ENCODE results near the gene ANTXR2. TPM values are rescaled to one million over a fixed set of nuclear protein-coding genes. Genes with fewer than 3 reads are reported as not detected.

The ANTXR2 gene
- total and polyA plus RNA-seq, 9 of the 15 experiments (the other 6 are each of a cell fraction or from before 2014, with no cell fraction given) = 10.1 to 83.8 (median 60.3) TPM

GRCh38 chr4:80072744-80073472 is at the start of gene ANTXR2 (continued):
- TF ChIP-seq HNRNPK (IDR thresholded peaks at IDR 0.05; ENCODE audit: low read depth, low read length, poor library complexity, severe bottlenecking) = no peak
- TF ChIP-seq SMARCA5 (IDR thresholded peaks at IDR 0.05) = no peak
- TF ChIP-seq, protein P1, sequence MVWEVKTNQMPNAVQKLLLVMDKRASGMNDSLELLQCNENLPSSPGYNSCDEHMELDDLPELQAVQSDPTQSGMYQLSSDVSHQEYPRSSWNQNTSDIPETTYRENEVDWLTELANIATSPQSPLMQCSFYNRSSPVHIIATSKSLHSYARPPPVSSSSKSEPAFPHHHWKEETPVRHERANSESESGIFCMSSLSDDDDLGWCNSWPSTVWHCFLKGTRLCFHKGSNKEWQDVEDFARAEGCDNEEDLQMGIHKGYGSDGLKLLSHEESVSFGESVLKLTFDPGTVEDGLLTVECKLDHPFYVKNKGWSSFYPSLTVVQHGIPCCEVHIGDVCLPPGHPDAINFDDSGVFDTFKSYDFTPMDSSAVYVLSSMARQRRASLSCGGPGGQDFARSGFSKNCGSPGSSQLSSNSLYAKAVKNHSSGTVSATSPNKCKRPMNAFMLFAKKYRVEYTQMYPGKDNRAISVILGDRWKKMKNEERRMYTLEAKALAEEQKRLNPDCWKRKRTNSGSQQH (CRISPR knock-in tag; IDR thresholded peaks at IDR 0.05) = no peak
- no peak for TF ChIP-seq ZBTB8A (IDR thresholded peaks at IDR 0.05; ENCODE audit: partially characterized antibody)
- TF ChIP-seq SRSF3 (IDR thresholded peaks at IDR 0.05; ENCODE audit: insufficient read depth, low read length) = 0 out of 2 replicates have a peak, but pooled peaks have one; percentile 31
- peak; percentile 79; the same call in 1 of the 2 replicates for TF ChIP-seq NKRF (IDR thresholded peaks at IDR 0.05; ENCODE audit: borderline replicate concordance)
- TF ChIP-seq, protein P2, sequence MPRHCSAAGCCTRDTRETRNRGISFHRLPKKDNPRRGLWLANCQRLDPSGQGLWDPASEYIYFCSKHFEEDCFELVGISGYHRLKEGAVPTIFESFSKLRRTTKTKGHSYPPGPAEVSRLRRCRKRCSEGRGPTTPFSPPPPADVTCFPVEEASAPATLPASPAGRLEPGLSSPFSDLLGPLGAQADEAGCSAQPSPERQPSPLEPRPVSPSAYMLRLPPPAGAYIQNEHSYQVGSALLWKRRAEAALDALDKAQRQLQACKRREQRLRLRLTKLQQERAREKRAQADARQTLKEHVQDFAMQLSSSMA (CRISPR knock-in tag; IDR thresholded peaks at IDR 0.05) = no peak
- no peak for TF ChIP-seq ARHGAP35 (IDR thresholded peaks at IDR 0.05; ENCODE audit: partially characterized antibody)
- TF ChIP-seq, protein P3, sequence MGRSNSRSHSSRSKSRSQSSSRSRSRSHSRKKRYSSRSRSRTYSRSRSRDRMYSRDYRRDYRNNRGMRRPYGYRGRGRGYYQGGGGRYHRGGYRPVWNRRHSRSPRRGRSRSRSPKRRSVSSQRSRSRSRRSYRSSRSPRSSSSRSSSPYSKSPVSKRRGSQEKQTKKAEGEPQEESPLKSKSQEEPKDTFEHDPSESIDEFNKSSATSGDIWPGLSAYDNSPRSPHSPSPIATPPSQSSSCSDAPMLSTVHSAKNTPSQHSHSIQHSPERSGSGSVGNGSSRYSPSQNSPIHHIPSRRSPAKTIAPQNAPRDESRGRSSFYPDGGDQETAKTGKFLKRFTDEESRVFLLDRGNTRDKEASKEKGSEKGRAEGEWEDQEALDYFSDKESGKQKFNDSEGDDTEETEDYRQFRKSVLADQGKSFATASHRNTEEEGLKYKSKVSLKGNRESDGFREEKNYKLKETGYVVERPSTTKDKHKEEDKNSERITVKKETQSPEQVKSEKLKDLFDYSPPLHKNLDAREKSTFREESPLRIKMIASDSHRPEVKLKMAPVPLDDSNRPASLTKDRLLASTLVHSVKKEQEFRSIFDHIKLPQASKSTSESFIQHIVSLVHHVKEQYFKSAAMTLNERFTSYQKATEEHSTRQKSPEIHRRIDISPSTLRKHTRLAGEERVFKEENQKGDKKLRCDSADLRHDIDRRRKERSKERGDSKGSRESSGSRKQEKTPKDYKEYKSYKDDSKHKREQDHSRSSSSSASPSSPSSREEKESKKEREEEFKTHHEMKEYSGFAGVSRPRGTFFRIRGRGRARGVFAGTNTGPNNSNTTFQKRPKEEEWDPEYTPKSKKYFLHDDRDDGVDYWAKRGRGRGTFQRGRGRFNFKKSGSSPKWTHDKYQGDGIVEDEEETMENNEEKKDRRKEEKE (IDR thresholded peaks at IDR 0.05; ENCODE audit: borderline replicate concordance in 1 of 2, control insufficient read depth in 1 of 2, low read depth in 2 of 2, low read length in 1 of 2) = peak in 1 of 2 experiments; percentile 60; a peak in 1 of 4 replicates
- peak in 1 of 3 experiments; percentile 6 for TF ChIP-seq YY1 (IDR thresholded peaks at IDR 0.05; ENCODE audit: borderline replicate concordance in 1 of 3, control insufficient read depth in 1 of 3, extremely low read depth in 1 of 3, insufficient read depth in 3 of 3, insufficient read length in 1 of 3, insufficient replicate concordance in 2 of 3, low read depth in 1 of 3, low read length in 2 of 3)
- no peak for TF ChIP-seq HIVEP1 (CRISPR knock-in tag; IDR thresholded peaks at IDR 0.05)
- peak; percentile 58; the same call in 1 of the 2 replicates for TF ChIP-seq RNF2 (IDR thresholded peaks at IDR 0.05)
- TF ChIP-seq GTF2E2 (tag; IDR thresholded peaks at IDR 0.05) = no peak
- TF ChIP-seq SAFB2 (IDR thresholded peaks at IDR 0.05; ENCODE audit: borderline replicate concordance, low read depth, low read length, severe bottlenecking) = no peak
- peak in 1 of 2 experiments; percentile 79; a peak in 2 of 4 replicates for TF ChIP-seq RCOR1 (IDR thresholded peaks at IDR 0.05; ENCODE audit: borderline replicate concordance in 1 of 2, low read depth in 2 of 2, low read length in 2 of 2)
- no peak for TF ChIP-seq RFX7 (CRISPR knock-in tag; IDR thresholded peaks at IDR 0.05)

Measured in K562 (cell line).